SK-N-SH (cell line): ENCODE measurements around the gene TJP1. TPM values are rescaled to one million over a fixed set of nuclear protein-coding genes. Genes with fewer than 3 reads are reported as not detected.

Experiments
- CTCF ChIA-PET: fragments of 300-600, 350-600 bp; formaldehyde crosslinking; extraction: SDS; loops from one replicate; lab custom pipeline; 2021; lab: Yijun Ruan, JAX
- POLR2A ChIA-PET: fragments of 350-600 bp; sonication (Branson Sonifier 250); formaldehyde crosslinking; extraction: SDS; loops from one replicate; lab custom pipeline; 2020; ENCODE audit warnings: antibody characterized with exemption, inconsistent platforms; lab: Yijun Ruan, JAX
- DNase-seq: peaks from one replicate; pipeline ENCODE4 v3.0.0; 2012
- H2AFZ ChIP-seq: fragments of 200-600 bp; sonication (generic); 2 replicates; pipeline ENCODE4 v1.8.1; 2016; ENCODE audit warnings: antibody characterized with exemption, mild to moderate bottlenecking, low read depth
- H3F3A ChIP-seq: fragments of 200-600 bp; sonication (generic); replicated peaks from 2 replicates; pipeline ENCODE3; 2016; ENCODE audit warnings: antibody characterized with exemption, mild to moderate bottlenecking; ENCODE audit not compliant: insufficient read depth
- H3K27ac ChIP-seq, 2 experiments: fragments of 200-500 bp in 1 of 2; fragments of 200-600 bp in 1 of 2; sonication (Bioruptor generic) in 1 of 2; sonication (generic), shearing (Covaris generic) in 1 of 2; 2 replicates each; pipeline versions ENCODE4 v1.5.1 to v1.6.1; 2014 to 2016; ENCODE audit warnings: low read depth in 2 of 2, inconsistent platforms in 1 of 2, low read length in 1 of 2, mild to moderate bottlenecking in 1 of 2, mixed read lengths in 1 of 2
- H3K27me3 ChIP-seq: fragments of 200-600 bp; sonication (generic), shearing (Covaris generic); 2 replicates; pipeline ENCODE4 v1.6.1; 2016; ENCODE audit warnings: mixed run types; ENCODE audit not compliant: insufficient read depth
- H3K36me3 ChIP-seq, 2 experiments: fragments of 200-500 bp in 1 of 2; fragments of 200-600 bp in 1 of 2; sonication (Bioruptor generic) in 1 of 2; sonication (generic) in 1 of 2; replicated peaks in 1 of 2; 2 replicates each; pipeline versions ENCODE3 to v1.5.1; 2014 to 2016; ENCODE audit warnings: low read length in 1 of 2, mild to moderate bottlenecking in 1 of 2; ENCODE audit not compliant: insufficient read depth in 2 of 2, control insufficient read depth in 1 of 2
- H3K4me1 ChIP-seq, 2 experiments: fragments of 200-500 bp in 1 of 2; fragments of 200-600 bp in 1 of 2; sonication (Bioruptor generic) in 1 of 2; sonication (generic), shearing (Covaris generic) in 1 of 2; 2 replicates each; pipeline versions ENCODE4 v1.5.1 to v1.6.1; 2014 to 2016; ENCODE audit warnings: low read depth in 1 of 2, low read length in 1 of 2, mixed run types in 1 of 2; ENCODE audit not compliant: insufficient read depth in 2 of 2, control insufficient read depth in 1 of 2
- H3K4me2 ChIP-seq: fragments of 200-600 bp; sonication (generic), shearing (Covaris generic); 2 replicates; pipeline ENCODE4 v1.6.1; 2017; ENCODE audit warnings: mixed run types
- H3K4me3 ChIP-seq, 2 experiments: fragments of 200-500 bp in 1 of 2; fragments of 200-600 bp in 1 of 2; sonication (Bioruptor generic) in 1 of 2; sonication (generic), shearing (Covaris generic) in 1 of 2; 2 replicates each; pipeline versions ENCODE4 v1.5.1 to v1.8.1; 2014 to 2016; ENCODE audit warnings: low read depth in 2 of 2, inconsistent platforms in 1 of 2, low read length in 1 of 2, mild to moderate bottlenecking in 1 of 2, mixed read lengths in 1 of 2, moderate library complexity in 1 of 2
- H3K79me2 ChIP-seq: fragments of 200-600 bp; sonication (generic); 2 replicates; pipeline ENCODE4 v1.8.1; 2017; ENCODE audit warnings: mild to moderate bottlenecking; ENCODE audit not compliant: insufficient read depth
- H3K9ac ChIP-seq: fragments of 200-600 bp; sonication (generic); 2 replicates; pipeline ENCODE4 v1.6.1; 2017; ENCODE audit warnings: mixed run types
- H3K9me2 ChIP-seq: fragments of 200-600 bp; sonication (generic); 2 replicates; pipeline ENCODE4 v1.6.1; 2017; ENCODE audit warnings: mixed run types
- H3K9me3 ChIP-seq: fragments of 200-600 bp; sonication (generic); 2 replicates; pipeline ENCODE4 v1.6.1; 2017; ENCODE audit warnings: mixed run types, mild to moderate bottlenecking, moderate library complexity
- H4K20me1 ChIP-seq: fragments of 200-600 bp; sonication (generic); 2 replicates; pipeline ENCODE4 v1.6.1; 2017; ENCODE audit warnings: mild to moderate bottlenecking, mixed run types; ENCODE audit not compliant: insufficient read depth
- CTCF ChIP-seq: fragments of 200-600 bp; sonication (generic); IDR thresholded peaks from 2 replicates; pipeline ENCODE4 v1.6.1; 2017; ENCODE audit warnings: antibody characterized with exemption, mild to moderate bottlenecking, moderate library complexity
- ELF1 ChIP-seq: IDR thresholded peaks from 2 replicates; pipeline ENCODE4 v1.4.0; 2012
- FOXJ3 ChIP-seq: sonication (generic); formaldehyde crosslinking; IDR thresholded peaks from 2 replicates; pipeline ENCODE4 v1.5.1; 2020; ENCODE audit warnings: mild to moderate bottlenecking, missing genetic modification reagents
- GABPA ChIP-seq: IDR thresholded peaks from 2 replicates; pipeline ENCODE4 v1.4.0; 2012; ENCODE audit warnings: low read depth, mild to moderate bottlenecking
- IRF3 ChIP-seq: fragments of 150-350 bp; IDR thresholded peaks from 2 replicates; pipeline ENCODE4 v1.6.1; 2016; ENCODE audit warnings: mild to moderate bottlenecking, low read depth, low read length
- MAX ChIP-seq: IDR thresholded peaks from 2 replicates; pipeline ENCODE4 v1.4.0; 2012; ENCODE audit warnings: low read depth
- MEF2A ChIP-seq: IDR thresholded peaks from 2 replicates; pipeline ENCODE4 v1.4.0; 2012; ENCODE audit warnings: low read depth, borderline replicate concordance
- POLR2AphosphoS5 ChIP-seq: IDR thresholded peaks from 2 replicates; pipeline ENCODE4 v1.6.1; 2012; ENCODE audit warnings: low read depth, low read length
- RCOR1 ChIP-seq: fragments of 150-350 bp; IDR thresholded peaks from 2 replicates; pipeline ENCODE4 v1.6.1; 2017; ENCODE audit warnings: antibody characterized with exemption, low read length
- TEAD4 ChIP-seq: IDR thresholded peaks from 2 replicates; pipeline ENCODE4 v1.4.0; 2012; ENCODE audit warnings: mild to moderate bottlenecking, borderline replicate concordance; ENCODE audit not compliant: insufficient read depth
- ZBTB33 ChIP-seq: IDR thresholded peaks from 2 replicates; pipeline ENCODE4 v1.4.0; 2012; ENCODE audit warnings: low read depth, borderline replicate concordance
- WGBS: methylation state at CpG from one replicate; pipeline ENCODE4 v1.1.6; 2017; ENCODE audit warnings: low lambda C conversion rate; 5-methylcytosine and 5-hydroxymethylcytosine counted together
- polyA plus RNA-seq, 3 experiments: library from polyadenylated mRNA; depleted of rRNA; stranded (reverse); fragments of >200 nt; gene quantifications; 2 replicates each; pipeline ENCODE4 v1.2.3, GENCODE V29; 2012

The TJP1 gene
- polyA plus RNA-seq, 1 of the 3 experiments (the other 2 are of a cell fraction), result 17.5 TPM

- POLR2A ChIA-PET, result no interaction called here
Measured at GRCh38 chr15:29686079-29686425, 136.2 kb downstream of the TJP1 start.

More at GRCh38 chr15:29686079-29686425, 136.2 kb downstream of the TJP1 start:
- peaks cover 21% of the 10 kb centered on the region for H3F3A ChIP-seq
- WGBS, result 75% methylated on average over 4 of the region's 4 CpGs
- no peak overlapping the region; the same call in 1 of the 2 replicates for H3K9ac ChIP-seq
- H3K4me1 ChIP-seq, result peaks cover 7 to 16% of the 10 kb centered on the region in 2 experiments; a peak in 3 of 4 replicates
- no peak overlapping the region; the same call in 1 of the 2 replicates for H2AFZ ChIP-seq
- H3K4me2 ChIP-seq, result peak overlapping the region; percentile 44
- no peaks in the 10 kb centered on the region for H3K9me3 ChIP-seq
- TF ChIP-seq ZBTB33 (no peak), RCOR1 (no peak), CTCF (no peak), IRF3 (no peak), POLR2AphosphoS5 (no peak), GABPA (no peak), FOXJ3 (CRISPR knock-in tag) (no peak), MEF2A (no peak), ELF1 (no peak), MAX (no peak), TEAD4 (no peak)
- H3K9me2 ChIP-seq, result no peaks in the 10 kb centered on the region
- no peaks in the 10 kb centered on the region for H3K79me2 ChIP-seq
- H4K20me1 ChIP-seq, result no peaks in the 10 kb centered on the region
- H3K4me3 ChIP-seq, result no peak overlapping the region
- H3K36me3 ChIP-seq, result no peaks in the 10 kb centered on the region
- DNase-seq, result no peak
- CTCF ChIA-PET, result interaction anchor here (0.8 to 2.7 kb wide), 4 partner anchors 8 to 240 kb away, joined by 3 to 7 read pairs (median 4); no protein-coding TSS in a partner anchor
- H3K27me3 ChIP-seq, result no peaks in the 10 kb centered on the region
- peak overlapping the region in 1 of 2 experiments; percentile 68; a peak in 2 of 4 replicates for H3K27ac ChIP-seq
